Measurements from ENCODE around the gene AKAP11.
"Not testable (repeated sequence)": the region's sequence is repeated elsewhere in the genome, so short reads cannot be mapped to it uniquely, and the experiment has no call there.

The AKAP11 gene, protein sequence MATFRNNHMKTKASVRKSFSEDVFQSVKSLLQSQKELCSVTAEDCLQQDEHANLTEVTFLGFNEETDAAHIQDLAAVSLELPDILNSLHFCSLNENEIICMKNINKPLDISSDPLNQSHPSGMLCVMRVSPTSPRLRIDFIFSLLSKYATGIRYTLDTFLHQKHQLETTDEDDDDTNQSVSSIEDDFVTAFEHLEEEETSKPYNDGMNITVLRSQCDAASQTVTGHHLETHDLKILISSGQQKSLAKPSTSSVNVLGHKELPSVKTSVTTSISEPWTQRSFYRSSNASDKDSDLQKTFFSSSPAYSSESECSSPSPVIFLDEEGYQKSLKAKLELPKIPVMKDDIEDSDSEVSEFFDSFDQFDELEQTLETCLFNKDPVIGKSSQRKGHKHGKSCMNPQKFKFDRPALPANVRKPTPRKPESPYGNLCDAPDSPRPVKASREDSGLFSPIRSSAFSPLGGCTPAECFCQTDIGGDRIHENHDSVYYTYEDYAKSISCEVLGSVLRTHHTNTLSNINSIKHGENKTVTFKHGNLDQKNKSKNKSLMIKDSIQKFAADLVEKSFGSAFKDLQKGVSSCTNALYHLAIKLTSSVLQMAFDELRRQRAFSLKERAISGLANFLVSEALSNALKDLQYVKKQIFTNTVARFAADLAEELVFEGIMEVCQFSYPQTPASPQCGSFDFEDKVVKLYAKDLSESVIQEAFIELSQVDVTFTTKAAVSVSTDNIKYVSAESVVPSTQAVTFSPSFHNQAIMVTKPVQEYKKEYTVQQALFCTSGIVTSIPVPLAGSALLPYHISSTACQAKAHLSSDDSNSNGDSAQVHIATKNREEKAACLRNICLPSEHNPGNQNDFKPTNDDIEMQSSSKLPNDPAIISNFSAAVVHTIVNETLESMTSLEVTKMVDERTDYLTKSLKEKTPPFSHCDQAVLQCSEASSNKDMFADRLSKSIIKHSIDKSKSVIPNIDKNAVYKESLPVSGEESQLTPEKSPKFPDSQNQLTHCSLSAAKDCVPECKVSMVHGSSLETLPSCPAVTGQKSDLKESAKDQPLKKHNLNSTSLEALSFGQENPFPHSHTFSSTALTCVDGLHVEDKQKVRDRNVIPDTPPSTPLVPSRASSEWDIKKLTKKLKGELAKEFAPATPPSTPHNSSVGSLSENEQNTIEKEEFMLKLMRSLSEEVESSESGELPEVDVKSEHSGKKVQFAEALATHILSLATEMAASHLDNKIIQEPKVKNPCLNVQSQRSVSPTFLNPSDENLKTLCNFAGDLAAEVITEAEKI (N-terminal part only)

GRCh38 chr13:42272115-42272803 is at the start of gene AKAP11:
Gene AKAP11, plus strand, starts transcription at chr13:42272152. Its CDS starts 14,197 bp downstream, at chr13:42286349.
- Histone ChIP-seq H4K20me1 (ENCODE audit: insufficient read depth, low read length) (no peaks in the 10 kb centered on the region; the same call in 1 of the 2 replicates), H3K27me3 (ENCODE audit: insufficient read depth, low read length, poor library complexity) (no peaks in the 10 kb centered on the region), H3K9me3 (ENCODE audit: insufficient read depth, low read length, severe bottlenecking) (peaks cover 3% of the 10 kb centered on the region), H3K4me1 (ENCODE audit: insufficient read depth, low read length) (peaks cover 50% of the 10 kb centered on the region), H3K36me3 (ENCODE audit: insufficient read depth, low read length) (0 out of 2 replicates have a peak, but pooled peaks cover 3% of the 10 kb centered on the region), H3K79me2 (ENCODE audit: insufficient read depth, low read length) (peaks cover 54% of the 10 kb centered on the region), H3K4me2 (ENCODE audit: insufficient read depth, low read length) (peak within 1 kb of the TSS; percentile 84), H2AFZ (ENCODE audit: low read depth, low read length) (peak within 1 kb of the TSS; percentile 97), H3K27ac (ENCODE audit: low read length) (peak within 1 kb of the TSS; percentile 85), H3K9ac (ENCODE audit: low read depth, low read length) (peak within 1 kb of the TSS; percentile 97), H3K4me3 (ENCODE audit: low read depth in 1 of 2, low read length in 2 of 2) (peak within 1 kb of the TSS; percentile 77 to 92)
- TF ChIP-seq EZH2 (IDR thresholded peaks at IDR 0.05; ENCODE audit: borderline replicate concordance, low read depth, low read length, severe bottlenecking), result no peak
- TF ChIP-seq, protein P1, sequence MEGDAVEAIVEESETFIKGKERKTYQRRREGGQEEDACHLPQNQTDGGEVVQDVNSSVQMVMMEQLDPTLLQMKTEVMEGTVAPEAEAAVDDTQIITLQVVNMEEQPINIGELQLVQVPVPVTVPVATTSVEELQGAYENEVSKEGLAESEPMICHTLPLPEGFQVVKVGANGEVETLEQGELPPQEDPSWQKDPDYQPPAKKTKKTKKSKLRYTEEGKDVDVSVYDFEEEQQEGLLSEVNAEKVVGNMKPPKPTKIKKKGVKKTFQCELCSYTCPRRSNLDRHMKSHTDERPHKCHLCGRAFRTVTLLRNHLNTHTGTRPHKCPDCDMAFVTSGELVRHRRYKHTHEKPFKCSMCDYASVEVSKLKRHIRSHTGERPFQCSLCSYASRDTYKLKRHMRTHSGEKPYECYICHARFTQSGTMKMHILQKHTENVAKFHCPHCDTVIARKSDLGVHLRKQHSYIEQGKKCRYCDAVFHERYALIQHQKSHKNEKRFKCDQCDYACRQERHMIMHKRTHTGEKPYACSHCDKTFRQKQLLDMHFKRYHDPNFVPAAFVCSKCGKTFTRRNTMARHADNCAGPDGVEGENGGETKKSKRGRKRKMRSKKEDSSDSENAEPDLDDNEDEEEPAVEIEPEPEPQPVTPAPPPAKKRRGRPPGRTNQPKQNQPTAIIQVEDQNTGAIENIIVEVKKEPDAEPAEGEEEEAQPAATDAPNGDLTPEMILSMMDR (IDR thresholded peaks at IDR 0.05; ENCODE audit: borderline replicate concordance, extremely low read depth, low read length, poor library complexity, severe bottlenecking), result no peak
- peak; percentile 62 for ATAC-seq (ENCODE audit: insufficient read depth, low read depth)
- peak; percentile 66 for DNase-seq

DNA sequence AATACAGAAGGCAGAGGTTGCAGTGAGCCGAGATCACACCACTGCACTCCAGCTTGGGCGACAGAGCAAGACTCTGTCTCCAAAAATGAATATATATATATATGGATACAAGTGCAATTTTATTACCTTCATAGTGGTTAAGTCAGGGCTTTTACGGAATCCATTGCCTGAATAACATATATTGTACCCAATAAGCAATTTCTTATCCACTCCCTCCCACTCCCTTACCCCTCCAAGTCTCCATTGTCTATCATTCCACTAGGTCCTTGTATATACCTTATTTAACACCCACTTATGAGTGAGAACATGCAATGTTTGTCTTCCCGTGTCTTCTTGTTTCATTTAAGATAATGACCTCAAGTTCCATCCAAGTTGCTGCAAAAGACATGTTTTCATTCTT is 48.3 kb upstream of the AKAP11 start:
- Histone ChIP-seq H3K4me2 (ENCODE audit: insufficient read depth, low read length) (no peak overlapping the region), H3K36me3 (ENCODE audit: insufficient read depth, low read length) (peaks cover 13% of the 10 kb centered on the region), H4K20me1 (ENCODE audit: insufficient read depth, low read length) (no peaks in the 10 kb centered on the region), H3K9ac (ENCODE audit: low read depth, low read length) (no peak overlapping the region), H3K4me3 (ENCODE audit: low read depth in 1 of 2, low read length in 2 of 2) (no peak overlapping the region), H3K27ac (ENCODE audit: low read length) (no peak overlapping the region), H3K4me1 (ENCODE audit: insufficient read depth, low read length) (no peaks in the 10 kb centered on the region), H3K27me3 (ENCODE audit: insufficient read depth, low read length, poor library complexity) (no peaks in the 10 kb centered on the region), H3K9me3 (ENCODE audit: insufficient read depth, low read length, severe bottlenecking) (no peaks in the 10 kb centered on the region), H3K79me2 (ENCODE audit: insufficient read depth, low read length) (no peaks in the 10 kb centered on the region), H2AFZ (ENCODE audit: low read depth, low read length) (no peak overlapping the region)
- TF ChIP-seq EZH2 (IDR thresholded peaks at IDR 0.05; ENCODE audit: borderline replicate concordance, low read depth, low read length, severe bottlenecking), result no peak
- TF ChIP-seq, protein P1 (IDR thresholded peaks at IDR 0.05; ENCODE audit: borderline replicate concordance, extremely low read depth, low read length, poor library complexity, severe bottlenecking), result no peak
- no peak for ATAC-seq (ENCODE audit: insufficient read depth, low read depth)
- no peak for DNase-seq

DNA sequence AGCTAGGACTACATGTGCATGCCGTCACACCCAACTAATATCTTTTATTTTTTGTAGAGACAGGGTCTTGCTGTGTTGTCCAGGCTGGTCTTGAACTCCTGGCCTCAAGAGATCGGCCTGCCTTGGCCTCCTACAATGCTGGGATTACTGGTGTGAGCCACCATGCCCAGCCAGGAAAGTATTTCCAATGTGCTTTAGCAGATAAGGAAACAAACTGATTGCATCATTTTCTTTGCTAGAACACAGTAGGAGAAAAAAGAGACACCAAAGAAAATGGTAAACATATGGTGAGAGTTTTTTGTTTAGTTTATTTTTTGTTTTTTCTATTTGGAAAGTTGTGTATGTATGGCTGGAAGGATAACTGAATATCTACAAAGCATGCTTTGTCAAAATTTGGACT is 46.9 kb upstream of the AKAP11 start:
- Histone ChIP-seq H3K27ac (ENCODE audit: low read length) (no peak overlapping the region), H3K4me2 (ENCODE audit: insufficient read depth, low read length) (no peak overlapping the region), H3K36me3 (ENCODE audit: insufficient read depth, low read length) (peaks cover 19% of the 10 kb centered on the region), H4K20me1 (ENCODE audit: insufficient read depth, low read length) (no peaks in the 10 kb centered on the region), H3K9me3 (ENCODE audit: insufficient read depth, low read length, severe bottlenecking) (no peaks in the 10 kb centered on the region), H3K27me3 (ENCODE audit: insufficient read depth, low read length, poor library complexity) (no peaks in the 10 kb centered on the region), H3K79me2 (ENCODE audit: insufficient read depth, low read length) (no peaks in the 10 kb centered on the region), H2AFZ (ENCODE audit: low read depth, low read length) (no peak overlapping the region), H3K4me1 (ENCODE audit: insufficient read depth, low read length) (no peaks in the 10 kb centered on the region), H3K4me3 (ENCODE audit: low read depth in 1 of 2, low read length in 2 of 2) (no peak overlapping the region), H3K9ac (ENCODE audit: low read depth, low read length) (no peak overlapping the region)
- TF ChIP-seq EZH2 (IDR thresholded peaks at IDR 0.05; ENCODE audit: borderline replicate concordance, low read depth, low read length, severe bottlenecking), result no peak
- TF ChIP-seq, protein P1 (IDR thresholded peaks at IDR 0.05; ENCODE audit: borderline replicate concordance, extremely low read depth, low read length, poor library complexity, severe bottlenecking), result no peak
- ATAC-seq (ENCODE audit: insufficient read depth, low read depth) (no peak), DNase-seq (no peak)

GRCh38 chr13:42226759-42227158 is 45.2 kb upstream of the AKAP11 start:
- not testable (repeated sequence) for H3K4me3 ChIP-seq (ENCODE audit: low read depth in 1 of 2, low read length in 2 of 2); H3K4me2 ChIP-seq (ENCODE audit: insufficient read depth, low read length); DNase-seq; ATAC-seq (ENCODE audit: insufficient read depth, low read depth); H2AFZ ChIP-seq (ENCODE audit: low read depth, low read length); H3K79me2 ChIP-seq (ENCODE audit: insufficient read depth, low read length); H4K20me1 ChIP-seq (ENCODE audit: insufficient read depth, low read length); H3K9me3 ChIP-seq (ENCODE audit: insufficient read depth, low read length, severe bottlenecking); H3K9ac ChIP-seq (ENCODE audit: low read depth, low read length); H3K27ac ChIP-seq (ENCODE audit: low read length); H3K27me3 ChIP-seq (ENCODE audit: insufficient read depth, low read length, poor library complexity); H3K4me1 ChIP-seq (ENCODE audit: insufficient read depth, low read length)
- H3K36me3 ChIP-seq (ENCODE audit: insufficient read depth, low read length), result peaks cover 14% of the 10 kb centered on the region

Data from DND-41 (cell line).